GM21717 (cell line): ENCODE data around the gene IGSF6.
"Not testable (repeated sequence)": the region's sequence is repeated elsewhere in the genome, so short reads cannot be mapped to it uniquely, and the experiment has no call there.

Experiments
- ATAC-seq: cut with Tn5 transposase; IDR thresholded peaks from one replicate; pipeline ENCODE4 v1.9.1; 2021; ENCODE audit warnings: mild to moderate bottlenecking, moderate library complexity; ENCODE audit not compliant: unreplicated experiment

Gene IGSF6, protein sequence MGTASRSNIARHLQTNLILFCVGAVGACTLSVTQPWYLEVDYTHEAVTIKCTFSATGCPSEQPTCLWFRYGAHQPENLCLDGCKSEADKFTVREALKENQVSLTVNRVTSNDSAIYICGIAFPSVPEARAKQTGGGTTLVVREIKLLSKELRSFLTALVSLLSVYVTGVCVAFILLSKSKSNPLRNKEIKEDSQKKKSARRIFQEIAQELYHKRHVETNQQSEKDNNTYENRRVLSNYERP

DNA sequence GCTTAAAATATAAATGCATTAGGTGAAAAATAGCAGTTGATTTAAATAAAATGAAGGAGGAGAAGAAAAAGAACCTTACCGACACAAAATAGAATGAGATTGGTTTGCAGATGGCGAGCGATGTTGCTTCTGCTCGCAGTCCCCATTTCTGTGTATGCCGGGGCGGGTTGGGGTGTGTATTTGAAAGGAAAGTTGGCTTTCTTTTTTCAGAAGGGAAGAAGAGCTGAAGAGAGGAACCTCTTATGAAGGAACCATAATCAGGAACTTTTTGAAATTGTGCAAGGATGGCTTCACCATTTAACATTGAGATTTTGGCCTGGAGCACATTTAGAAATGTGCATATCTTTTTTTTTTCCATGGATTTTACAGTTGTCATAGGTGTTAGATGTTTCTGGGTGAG, at the start of gene IGSF6:
IGSF6 (minus strand) TSS at position 156 of the 400 bp plus-strand sequence; CDS start at position 146, 10 bp downstream.
- ATAC-seq: no peak

DNA sequence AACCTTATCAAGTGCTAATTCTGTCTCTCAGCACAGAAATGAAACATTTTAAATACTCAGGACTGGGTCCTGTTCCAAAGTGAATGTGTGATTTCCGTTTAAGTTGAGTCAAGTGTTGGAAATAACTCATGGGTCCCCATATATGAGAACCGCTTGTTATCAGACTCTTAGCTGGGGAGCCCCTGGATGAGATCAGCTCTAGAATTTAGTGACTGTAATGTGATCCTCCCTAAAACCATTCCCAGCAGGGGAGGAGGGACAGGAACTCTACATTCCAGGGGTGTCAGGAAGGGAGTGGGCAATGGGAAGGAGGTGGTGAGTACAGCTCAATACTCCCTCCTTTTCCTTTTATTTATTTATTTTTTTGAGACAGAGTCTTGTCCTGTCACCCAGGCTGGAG, 48.9 kb upstream of the IGSF6 start:
- no peak for ATAC-seq

DNA sequence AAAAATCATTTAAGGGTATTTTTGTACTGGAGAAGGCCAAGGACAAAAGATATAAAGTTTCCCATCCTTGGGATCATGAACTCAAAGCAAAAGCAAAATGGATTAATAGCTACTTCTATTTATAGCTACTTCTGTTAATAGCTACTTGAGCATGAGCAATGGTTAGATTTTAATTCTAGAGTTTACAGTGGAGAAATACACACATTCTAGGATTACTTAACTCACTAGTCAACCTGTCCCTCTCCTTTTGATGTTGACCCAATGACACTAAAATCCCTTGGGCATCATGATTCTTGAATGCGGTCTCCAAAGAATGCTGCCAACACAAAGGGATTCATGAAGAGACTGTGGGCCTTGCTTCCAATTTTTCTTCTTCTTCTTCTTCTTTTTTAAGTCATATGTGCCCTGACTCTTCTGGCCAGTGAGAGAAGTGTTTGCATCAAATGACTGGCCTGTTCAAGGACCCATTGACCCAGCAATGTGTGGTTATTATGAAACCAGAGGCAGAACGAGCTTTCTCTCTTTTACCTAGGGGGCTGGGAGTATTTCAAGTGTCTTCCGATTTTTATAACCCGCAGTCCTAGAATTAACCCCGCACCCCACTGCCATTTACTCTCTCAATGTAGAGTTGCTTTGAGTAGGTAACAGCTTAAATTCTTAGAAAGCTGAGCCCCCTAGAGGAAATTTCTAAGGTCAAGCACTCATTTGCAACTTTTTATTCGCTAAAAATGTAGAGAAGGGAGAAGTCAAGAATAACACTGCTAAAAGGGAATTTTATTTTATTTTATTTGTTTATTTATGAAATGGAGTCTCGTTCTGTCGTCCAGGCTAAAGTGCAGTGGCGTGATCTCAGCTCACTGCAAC, 46.0 kb upstream of the IGSF6 start:
- no peak for ATAC-seq

DNA sequence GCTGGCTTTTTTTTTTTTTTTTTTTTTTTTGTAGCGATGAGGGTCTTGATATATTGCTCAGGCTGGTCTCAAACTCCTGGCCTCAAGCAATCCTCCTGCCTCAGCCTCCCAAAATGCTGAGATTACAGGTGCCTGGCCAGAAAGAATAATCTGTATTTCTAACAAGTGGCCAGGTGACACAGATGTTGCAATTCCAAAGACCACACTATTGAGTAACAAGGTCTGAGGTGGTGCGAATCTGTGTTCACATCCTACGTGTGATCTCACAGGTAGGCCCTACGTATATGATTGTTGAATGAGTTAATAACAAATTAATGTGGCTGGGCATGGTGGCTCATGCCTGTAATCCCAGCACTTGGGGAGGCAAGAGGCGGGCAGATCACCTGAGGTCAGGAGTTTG, 44.6 kb upstream of the IGSF6 start:
- ATAC-seq: no peak

DNA sequence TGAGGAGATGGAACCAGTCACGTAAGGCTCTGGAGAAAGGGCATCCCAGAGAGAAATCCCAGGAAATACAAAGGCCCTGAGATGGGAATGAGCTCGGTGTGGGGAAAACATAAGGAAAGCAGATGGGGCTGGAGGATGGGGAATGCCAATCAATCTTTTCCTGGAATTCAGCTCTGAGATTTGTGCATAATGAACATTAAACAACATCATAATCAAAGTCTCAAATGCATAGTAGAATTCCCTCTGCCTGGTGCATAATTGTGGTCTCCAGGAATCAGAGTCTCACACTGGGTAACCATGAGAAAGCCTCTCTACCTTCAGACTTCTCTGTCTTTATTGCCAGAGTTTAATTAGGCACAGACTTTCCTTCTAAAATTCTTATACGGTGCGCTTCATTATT, 42.2 kb upstream of the IGSF6 start:
- no peak for ATAC-seq

DNA sequence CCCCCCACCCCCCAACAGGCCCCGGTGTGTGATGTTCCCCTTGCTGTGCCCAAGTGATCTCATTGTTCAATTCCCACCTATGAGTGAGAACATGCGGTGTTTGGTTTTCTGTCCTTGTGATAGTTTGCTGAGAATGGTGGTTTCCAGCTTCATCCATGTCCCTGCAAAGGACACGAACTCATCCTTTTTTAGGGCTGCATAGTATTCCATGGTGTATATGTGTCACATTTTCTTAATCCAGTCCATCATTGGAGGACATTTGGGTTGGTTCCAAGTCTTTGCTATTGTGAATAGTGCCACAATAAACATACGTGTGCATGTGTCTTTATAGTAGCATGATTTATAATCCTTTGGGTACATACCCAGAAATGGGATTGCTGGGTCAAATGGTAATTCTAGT, 38.6 kb upstream of the IGSF6 start:
- not testable (repeated sequence) for ATAC-seq

DNA sequence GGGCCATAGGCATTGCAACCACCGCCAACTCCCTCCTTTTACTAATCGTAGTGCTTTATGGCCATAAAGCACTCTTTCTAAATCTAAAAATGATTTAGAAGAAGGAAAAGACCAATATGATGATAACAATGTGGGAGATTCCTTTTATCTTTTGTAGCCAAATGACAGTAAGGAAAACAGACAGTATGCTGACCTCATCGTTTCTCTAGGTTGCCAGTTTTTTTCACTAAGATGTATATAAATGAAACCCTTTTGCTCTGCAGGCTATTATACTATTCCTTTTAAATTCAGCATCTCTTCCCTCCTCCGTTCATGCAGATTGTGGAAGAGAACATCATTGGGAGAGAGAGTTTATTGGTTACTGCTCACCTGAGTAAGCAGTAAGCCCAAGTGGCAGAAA, 36.7 kb upstream of the IGSF6 start:
- no peak for ATAC-seq

DNA sequence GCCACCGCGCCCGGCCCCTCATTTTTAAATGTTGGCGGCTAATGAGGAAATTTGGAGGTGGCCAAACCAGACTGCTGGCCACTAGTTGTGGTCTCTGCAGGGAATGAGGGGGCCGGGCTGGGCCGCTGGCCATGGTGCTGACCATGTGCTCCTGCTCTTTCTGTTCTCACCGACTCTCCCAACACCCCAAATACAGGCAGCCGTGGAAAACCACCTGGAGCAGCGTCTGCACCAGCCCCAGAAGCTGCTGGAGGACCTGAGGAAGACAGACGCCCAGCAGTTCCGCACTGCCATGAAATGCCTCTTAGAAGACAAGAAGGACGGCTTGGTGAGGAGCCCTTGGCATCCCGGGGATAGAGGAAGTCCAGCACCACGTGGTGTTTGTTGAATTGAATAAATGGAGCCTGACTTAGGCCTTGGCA, 32.6 kb upstream of the IGSF6 start:
- no peak for ATAC-seq

DNA sequence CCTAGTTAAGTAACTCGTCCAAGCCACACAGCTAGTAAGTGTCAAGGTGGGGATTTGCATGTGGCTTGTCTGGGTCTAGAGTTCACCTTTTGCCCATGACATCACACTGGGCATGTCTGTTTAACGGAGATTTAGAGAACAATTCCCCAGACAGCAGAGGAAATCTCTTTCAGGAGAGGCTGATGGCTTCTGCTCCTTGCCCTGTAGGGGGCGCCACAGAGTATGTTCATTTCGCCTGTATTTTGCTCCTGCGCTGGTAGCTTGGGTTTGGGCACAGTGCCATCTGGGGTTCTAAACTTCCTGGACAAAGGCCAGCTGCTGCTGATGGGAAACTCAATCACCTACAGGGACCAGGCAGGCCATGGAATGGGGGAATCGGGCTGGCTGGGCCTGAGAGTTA, 31.8 kb upstream of the IGSF6 start:
- no peak for ATAC-seq

DNA sequence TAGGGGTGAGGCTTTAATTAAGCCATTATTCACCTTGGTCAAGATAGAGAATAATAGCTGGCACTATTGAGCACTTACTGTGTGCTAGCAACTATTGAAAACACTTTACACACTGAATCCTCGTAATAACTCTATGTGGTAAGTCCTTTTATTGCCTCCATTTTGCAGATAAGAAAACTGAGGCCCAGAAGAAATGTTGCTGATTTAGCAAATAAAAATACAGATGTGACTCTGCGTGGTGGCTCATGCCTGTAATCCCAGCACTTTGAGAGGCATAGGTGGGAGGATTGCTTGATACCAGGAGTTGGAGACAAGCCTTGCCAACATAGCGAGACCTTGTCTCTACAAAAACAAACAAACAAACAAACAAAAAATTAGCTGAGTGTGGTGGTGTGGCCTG, 30.8 kb upstream of the IGSF6 start:
- ATAC-seq: no peak

DNA sequence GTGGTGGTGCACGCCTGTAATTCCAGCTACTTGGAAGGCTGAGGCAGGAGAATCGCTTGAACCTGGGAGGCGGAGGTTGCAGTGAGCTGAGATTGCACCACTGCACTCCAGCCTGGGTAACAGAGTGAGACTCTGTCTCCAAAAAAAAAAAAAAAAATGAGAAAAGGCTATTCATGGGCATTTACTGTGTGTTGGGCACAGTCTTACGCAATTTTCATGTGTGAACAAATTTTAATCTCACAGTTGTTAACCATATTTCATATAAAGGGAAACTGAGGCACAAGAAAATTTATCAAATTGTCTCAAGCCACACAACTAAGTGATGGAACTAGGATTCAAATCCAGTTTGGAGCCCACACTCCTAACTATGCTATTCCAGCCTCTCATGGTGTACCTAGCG, 28.3 kb upstream of the IGSF6 start:
- ATAC-seq: not testable (repeated sequence)

DNA sequence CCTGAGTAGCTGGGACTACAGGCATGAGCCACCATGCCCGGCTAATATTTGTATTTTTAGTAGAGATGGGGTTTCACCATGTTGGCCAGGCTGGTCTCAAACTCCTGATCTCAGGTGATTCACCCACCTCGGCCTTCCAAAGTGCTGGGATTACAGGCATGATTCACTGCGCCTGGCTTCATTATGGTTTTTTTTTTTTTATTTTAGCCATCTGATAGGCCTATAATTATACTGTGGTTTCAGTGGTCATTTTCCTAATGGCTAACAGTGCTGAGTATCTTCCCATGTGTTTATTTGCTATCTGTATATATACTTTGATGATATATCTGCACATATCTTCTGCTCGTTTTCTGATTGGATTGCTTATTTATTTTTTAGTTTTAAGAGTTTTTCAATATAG, 22.0 kb upstream of the IGSF6 start:
- ATAC-seq: not testable (repeated sequence)

DNA sequence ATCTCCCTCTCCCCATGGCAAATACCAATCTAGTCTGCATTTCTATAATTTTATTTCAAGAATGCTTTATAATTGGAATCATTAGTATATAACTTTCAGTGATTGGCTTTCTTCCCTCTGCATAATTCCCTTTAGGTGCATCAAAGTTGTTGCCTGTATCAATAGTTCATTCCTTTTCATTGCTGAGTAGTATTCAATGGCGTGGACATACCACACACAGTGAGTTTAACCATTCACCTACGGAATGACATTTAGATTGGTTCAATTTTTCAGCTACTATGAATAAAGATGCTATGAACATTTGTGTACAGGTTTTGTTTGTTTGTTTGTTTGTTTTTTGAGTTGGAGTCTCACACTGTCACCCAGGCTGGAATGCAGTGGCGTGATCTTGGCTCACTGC, 21.1 kb upstream of the IGSF6 start:
- no peak for ATAC-seq

DNA sequence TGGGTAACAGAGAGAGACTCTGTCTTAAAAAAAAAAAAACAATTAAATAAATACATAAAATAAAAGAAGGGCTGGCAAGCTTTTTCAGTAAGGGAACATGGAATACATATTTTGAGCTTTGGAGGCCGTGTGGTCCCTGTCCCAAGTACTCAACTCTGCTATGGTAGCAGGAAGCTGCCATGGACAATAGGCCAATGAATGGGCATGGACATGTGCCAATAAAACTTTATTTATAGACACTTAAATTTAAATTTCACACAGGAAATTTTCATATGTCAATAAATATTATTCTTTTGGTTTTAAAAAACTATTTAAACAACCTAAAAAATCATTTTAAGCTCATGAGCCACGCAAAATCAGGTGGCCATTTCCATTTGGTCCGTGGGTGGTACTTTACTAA, 15.2 kb upstream of the IGSF6 start:
- no peak for ATAC-seq

DNA sequence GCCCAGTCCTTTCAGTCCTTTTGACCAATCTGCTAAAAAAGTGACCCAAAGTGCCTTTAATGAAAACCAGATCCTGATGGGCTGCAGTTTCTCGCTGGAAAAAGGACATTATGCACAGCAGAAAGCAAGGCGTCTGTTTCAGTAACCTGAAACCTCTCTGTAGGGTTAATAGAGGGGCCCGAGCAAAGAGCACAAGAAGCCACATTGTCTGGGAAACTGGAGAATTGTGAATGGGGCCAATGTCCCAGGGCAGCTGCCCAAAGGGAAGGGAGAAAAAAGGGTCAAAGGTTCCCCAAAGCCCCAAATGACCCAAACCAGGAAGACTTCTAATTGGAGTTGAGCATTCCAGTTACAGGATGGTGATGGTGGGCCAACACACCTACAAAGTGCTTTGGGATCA, 14.4 kb upstream of the IGSF6 start:
- no peak for ATAC-seq

DNA sequence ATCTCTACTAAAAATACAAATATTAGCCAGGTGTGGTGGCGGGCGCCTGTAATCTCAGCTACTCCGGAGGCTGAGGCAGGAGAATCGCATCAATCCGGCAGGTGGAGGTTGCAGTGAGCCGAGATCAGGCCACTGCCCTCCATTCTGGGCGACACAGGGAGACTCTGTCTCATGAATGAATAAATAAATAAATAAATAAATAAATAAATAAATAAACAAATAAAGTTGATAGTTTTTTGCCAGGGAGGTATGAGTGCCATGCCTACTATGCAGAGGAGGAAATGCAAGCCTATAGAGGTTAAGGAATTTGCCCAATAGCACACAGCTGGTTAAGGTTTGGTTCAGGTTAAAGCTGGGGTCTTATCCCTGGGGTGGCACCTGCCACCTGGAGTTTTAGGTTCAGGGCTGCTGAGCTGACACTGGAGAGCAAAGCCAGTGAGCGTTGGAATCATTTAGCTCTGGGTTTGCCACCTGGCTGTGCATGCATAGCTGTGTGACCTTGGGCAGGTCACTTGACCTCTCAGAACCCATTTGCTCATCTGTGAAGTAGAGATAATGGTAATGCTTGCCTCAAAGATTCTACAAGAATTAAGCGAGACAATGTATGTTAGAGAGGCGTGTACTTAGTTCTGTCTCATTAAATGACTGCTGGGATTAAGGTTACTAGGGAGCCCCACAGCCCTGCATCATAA, 12.5 kb upstream of the IGSF6 start:
- ATAC-seq: no peak

DNA sequence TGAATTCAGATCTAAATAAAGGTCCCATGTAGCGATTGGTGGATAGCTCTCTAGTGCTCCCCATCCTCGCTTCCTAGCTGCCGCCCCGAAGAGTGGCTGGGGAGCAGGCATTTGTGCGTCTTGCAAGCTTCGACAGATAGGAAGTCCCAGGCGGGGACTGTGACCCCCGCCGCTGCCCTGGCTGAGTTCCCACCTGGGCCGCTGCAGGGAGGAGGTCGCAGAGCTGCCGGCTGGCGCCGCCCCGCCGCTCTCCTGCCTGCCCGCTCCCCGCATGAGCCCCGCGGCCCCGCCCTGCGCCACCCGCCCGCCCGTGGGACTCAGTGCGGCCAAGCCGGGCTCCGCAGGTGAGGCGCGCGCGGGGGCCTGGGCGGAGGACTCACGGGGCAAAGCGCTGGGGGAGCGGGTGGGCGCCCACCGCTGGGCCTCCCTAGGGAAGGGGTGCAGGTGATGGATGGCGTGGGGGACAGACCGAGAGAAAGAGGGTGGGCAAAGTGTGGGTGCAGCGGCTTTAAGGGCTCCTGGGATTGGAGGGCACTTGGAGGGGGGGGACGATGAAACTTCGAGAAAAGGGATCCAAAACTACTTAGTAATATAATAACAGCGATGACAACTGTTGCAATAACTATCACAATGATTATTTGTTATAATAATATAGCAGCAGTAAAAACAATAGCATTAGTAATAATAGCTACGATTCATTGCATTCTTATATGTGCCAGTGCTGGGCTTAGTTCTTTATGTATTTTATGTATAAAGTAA, 11.7 kb upstream of the IGSF6 start, which contains the start of gene OTOA:
OTOA (plus strand) TSS at position 80 of the 759 bp plus-strand sequence. CDS start 14,547 bp downstream, outside the sequence.
- no peak for ATAC-seq

DNA sequence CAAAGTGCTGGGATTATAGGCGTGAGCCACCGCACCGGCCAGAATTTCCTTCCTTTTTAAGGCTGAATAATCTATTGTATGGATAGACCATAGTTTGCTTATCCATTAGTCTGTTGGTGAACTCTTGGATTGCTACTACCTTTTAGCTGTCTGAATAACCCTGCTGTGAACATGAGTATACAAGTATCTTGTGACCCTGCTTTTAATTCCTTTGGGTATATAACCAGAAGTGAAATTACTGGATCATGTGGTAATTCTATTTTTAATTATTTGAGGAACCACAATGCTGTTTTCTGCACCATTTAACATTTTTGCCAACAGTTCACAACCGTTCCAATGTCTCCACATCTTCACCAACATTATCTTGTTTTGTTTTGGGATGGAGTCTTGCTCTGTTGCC, 6.7 kb upstream of the IGSF6 start:
- ATAC-seq: no peak

DNA sequence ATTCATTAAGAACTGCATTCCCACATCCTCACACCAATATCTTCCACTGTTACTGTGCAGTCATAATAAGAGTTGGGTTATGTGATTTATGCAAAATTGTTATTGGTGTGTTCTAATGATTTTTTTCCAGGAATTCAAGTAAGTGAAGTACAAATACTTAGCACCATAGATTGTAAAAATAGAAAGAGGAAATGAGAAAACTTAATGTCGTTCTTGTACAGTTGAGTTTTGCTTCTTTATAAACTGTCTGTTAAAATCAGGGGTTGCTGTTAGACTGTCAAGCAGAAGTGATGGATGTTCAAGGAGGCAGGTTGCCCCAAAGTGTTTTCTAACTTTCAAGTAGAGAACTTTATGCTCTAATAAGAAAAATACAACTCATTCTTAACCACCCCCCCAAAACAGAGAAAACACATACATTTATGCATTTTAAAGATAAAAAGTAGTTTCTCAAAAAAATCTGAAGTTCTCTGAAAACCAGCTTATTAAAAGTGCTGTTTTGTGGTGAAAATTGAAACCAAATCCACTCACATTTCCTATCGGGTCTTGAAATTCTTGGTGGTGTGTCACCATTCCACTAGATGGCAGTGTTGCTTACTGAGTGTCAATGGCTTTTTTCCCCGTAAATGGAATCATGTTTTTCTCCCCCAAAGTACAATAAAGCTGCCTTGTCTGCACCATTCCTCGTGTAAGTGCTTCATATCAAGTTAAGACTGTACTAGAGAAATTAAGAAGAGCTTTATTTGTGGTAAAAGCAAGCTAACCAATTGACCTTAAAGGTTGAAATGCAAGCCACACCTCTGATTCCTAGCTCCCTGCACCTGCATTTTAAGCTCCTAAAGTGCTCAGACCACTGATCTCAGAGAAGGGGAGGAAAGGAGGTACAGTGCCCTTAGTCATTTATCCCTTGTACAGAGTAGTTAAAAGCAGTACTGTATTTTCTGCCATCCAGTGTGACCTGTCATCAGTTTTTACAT, 4.7 kb upstream of the IGSF6 start:
- ATAC-seq: peak; percentile 47

DNA sequence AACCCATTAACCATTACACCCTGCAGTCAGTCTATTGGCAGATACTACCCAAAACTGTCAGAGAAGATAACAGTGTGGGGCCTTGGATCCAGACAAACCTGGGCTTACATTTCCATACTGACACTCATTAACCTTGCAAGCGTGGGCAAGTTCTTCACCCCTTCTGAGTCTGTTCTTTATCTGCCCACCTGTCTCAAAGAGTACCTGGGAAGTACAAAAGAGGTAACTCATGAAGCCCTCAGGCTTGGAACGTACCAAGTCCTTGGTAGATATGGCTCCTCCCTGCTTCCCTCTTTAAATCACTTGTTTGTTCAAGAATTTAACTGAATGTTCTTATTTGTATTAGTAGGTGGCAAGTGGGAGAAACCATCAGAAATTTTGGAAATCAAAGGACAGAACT, 2.5 kb upstream of the IGSF6 start:
- no peak for ATAC-seq
